Measurements from ENCODE around the gene CCDC194.

The CCDC194 gene

DNA sequence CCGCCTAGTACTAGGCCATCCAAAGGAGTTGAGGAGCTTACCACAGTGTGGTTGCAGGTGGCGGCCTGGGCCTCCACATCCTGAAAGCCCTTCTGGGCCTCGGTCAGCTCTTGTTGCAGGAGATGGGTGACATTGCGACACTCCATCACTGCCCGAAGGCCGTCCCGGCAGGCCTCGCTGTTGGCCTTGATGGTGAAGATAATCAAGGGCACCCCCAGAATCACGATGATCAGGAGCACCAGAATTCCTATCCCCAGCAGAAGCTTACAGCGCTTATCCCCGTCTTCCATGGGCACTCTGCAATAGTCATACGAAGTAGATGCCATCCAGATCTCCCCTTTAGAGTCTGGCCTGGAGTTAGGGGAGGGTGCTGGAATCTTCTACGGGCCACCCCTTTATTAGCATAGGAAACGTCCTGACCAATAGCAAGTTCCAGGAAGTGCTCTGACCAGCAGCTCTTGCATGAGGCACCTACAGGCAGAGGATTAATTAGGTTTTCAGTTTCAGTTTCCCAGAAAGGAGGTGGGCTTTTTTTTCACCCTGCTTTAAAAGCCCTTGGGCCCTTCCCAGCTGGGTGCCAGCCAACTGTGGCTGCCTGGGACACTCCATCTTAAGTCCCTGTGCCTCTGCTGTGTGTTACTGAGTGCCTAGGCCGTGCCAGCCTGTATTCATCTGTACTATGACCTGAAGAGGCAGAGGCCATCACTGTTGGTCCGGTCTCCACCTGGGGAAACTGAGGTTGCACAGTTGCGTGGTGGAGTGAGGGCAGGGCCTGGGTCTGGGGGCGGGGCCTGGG is 11.5 kb upstream of the CCDC194 start, which contains the start of gene BST2:
BST2 (minus strand) TSS at position 381 of the 796 bp plus-strand sequence; CDS start at position 326, 55 bp downstream.
- peak; percentile 13 to 52 (median 26) for DNase-seq

DNA sequence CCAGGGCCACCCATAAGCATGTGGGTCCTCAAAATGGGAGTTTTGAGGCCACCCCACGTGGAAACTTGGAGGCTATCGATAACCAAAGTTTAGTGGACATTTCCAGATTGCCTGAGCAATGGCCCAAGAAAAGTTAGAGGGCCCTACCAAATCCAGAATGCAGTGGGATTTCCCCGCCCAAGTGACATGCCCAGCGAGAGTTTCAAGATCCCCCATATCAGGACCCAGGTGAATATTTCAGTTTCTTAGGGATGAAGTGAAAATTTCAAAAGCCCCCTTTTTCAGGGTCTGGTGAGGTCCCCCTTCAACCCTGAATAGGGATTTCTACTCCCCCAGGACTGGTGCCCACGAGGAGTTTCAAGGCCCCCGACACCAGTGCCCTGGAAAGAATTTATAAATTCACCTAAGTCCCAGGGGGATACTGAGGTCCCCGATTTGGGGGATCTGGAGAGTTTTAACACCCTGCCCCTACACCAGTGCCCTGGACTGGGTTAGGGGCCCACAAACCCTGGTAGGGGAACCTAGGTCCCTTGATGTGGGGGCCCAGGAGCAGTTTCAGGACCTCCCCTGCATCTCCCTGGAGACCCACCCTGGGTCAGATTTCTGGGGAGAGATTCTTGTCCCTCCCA is 10.7 kb upstream of the CCDC194 start:
- DNase-seq, result peak in 1 of 6 experiments; percentile 13

- DNase-seq, result no peak
Observed at GRCh38 chr19:17404015-17404414, 10.0 kb upstream of the CCDC194 start.

GRCh38 chr19:17402982-17403855 is 9.2 kb upstream of the CCDC194 start:
- peak in 5 of 6 experiments; percentile 20 to 46 (median 41) for DNase-seq

- DNase-seq, result no peak
Observed at GRCh38 chr19:17401628-17402027, 7.6 kb upstream of the CCDC194 start.

DNA sequence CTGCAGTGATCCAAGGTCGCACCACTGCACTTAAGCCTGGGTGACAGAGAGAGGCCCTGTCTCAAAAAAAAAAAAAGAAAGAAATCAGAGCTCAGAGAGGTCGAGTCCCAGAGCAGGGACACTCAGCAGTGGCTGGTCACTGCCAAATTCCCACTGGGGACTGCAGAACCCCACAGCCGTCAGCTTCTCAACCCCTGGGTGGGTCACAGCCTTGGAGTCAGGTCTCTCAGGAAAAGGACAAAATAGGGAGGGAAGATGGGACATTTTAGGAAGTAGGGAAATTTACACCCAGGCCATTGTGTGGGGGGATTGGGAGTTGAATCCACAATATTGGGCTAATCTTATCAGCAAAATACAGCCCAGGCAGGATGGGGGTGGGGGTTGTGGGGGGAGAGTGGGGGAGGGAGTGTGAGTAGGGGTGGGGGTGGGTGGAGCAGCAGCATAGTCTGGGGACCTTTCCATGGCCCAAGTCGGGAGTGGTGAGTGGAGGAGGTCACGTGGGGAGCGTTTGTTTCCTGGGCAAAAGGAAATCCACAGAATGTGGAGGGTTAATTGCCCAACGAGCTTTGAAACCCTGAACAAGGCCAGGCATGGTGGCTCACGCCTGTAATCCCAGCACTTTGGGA is 5.0 kb upstream of the CCDC194 start:
- no peak for DNase-seq

- peak in 5 of 6 experiments; percentile 6 to 39 (median 22) for DNase-seq
Observed at GRCh38 chr19:17394891-17395415, 957 bp upstream of the CCDC194 start.

DNA sequence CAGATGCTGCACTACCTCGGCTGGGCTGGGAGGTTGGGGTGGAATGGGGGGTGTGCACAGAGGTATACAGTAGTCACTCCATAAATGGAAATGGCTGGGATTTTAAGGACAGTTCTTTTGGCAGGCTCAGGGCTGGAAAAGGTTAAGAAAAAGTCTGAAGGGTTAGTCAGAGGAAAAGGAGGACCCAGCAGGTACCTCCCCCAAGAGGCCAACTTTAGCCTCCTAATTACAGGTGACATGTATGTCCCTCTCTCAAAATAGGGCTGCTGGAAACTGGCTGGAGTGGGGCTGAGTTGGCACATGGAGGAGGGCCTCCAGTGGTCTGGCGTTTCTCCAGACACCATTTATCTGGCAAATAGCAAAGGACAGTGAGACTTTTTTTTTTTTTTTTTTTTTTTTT is 994 bp downstream of the CCDC194 start:
- DNase-seq, result no peak

DNA sequence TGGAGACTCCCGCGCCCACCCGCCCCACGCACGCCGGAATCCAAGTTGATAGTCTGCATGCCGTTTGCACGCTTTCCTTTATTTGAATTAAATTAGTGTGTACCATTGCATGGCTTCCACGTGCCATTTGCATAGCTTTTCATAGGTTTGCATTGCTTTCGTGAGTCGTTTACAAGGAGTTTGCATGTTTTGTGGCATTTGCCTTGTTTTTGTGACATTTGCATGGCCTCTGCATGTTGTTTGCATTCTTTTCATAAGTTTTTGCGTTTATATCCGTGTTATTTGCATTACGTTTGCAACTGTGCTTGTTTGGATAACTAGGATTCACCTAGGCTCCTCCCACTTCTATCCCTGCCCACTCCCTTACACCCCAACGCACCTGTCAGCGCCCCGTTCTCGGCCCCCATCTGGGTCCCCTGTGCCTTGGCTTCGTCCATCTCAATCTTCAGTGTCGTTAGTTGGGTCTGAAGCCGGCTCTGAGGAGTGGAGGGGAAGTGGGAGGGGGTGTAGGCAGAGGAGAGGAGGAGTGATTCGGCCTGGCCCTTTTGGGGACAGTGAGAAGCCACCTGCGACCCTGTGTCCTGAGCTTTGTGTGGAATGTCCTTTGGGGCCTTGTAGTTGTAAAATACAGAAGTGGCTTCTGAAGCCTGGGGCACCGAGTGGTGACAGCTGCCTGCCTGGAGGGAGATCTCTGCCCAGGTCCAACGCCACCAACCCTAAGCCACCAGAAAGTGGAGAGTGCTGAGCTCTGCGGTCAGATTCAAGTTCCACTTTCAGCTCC is 2.4 kb downstream of the CCDC194 start:
- DNase-seq, result peak in 1 of 6 experiments; percentile 85

DNA sequence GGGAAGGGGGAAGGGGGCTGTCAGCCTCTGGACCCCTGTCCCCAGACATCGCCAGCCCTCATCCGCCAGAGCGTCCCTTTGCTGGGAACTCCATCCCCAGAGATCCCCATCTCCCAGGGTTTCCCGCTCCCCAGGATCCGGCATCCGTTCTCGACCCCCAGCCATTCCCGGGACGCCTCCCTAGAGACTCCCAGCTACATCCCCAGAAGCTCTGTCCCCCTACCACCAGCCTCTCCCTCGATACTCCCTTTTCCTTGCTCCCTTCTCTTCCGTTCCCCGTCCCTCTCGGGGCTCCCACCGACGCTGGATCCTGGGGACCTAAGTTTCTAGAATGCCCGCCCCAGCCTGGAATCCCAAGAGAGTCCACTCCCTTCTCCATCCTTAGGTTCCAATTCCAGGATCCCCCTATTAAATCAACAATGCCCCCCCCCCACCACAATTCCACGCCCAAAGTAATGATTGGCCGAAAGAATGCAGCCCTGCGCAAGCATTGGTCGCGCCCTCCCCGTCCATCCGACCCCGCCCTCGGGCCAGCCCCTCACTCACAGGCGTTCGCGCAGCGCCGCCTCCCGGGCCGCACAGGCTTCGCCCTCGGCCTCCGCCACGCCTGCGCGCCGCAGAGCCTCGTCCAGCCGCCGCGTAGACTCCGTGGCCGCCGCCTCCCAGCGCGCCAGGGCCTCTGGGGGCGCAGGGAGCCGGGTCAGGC is 3.2 kb downstream of the CCDC194 start:
- peak; percentile 71 to 87 (median 84) for DNase-seq

- DNase-seq, result peak in 4 of 6 experiments; percentile 2 to 32 (median 26)
Observed at GRCh38 chr19:17389957-17390664, 3.9 kb downstream of the CCDC194 start.

GRCh38 chr19:17389288-17389687 is 4.7 kb downstream of the CCDC194 start:
- no peak for DNase-seq

DNA sequence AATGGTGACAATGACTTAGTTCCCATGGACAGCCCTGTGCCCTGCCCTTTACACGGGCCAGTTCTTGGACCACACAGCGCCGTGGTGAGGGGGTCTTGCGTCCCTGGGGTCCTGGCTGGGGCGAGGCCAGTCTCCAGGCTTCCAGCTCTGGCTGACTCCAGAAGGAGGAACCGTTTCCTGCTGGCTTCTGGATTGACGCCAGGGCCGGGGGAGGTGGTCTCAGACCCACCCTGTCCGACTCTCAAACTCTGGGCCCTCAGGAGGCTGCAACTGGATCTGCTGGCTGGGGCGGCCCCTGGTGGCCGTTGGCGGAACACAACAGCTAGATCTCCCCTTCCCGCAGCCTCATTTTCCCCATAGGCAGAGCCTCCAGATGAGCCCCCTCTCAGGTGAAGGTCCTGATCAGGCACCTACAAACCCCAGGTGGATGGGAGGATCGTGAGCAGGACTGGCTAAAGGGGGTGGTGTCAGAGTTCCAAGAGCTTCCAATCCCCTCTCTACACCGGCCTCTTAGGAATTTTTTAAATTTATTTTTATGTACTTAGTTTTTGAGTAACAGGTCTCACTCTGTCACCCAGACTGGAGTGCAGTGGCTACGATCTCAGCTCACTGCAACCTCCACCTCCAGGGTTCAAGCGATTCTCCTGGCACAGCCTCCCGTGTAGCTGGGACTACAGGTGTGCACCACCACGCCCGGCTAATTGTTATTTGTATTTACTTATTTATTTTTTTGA is 8.0 kb downstream of the CCDC194 start:
- peak in 5 of 6 experiments; percentile 35 to 59 (median 41) for DNase-seq

GRCh38 chr19:17380426-17381138 is 13.4 kb downstream of the CCDC194 start:
- no peak for DNase-seq

DNA sequence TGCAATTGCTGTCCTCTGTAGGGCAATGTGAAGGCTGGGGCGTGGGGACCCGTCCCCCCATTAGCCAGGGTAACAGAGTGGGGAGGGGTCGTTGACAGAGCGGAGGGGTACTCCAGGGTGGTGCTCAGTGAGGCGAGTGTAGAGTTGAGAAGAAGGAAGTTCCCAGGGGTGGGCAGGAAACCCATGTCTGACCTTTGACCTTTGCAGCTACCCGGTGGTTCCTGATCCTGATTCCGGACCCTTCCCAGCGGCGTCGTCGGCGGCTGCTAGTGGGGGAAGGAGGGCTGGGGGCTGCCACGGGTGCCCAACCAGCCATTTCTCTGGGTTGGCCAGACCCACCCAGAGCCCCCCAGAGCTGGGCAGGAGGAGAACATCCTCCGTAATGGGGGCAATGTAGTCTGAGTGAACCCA is 14.8 kb downstream of the CCDC194 start:
- DNase-seq, result no peak

- no peak for DNase-seq
Observed at GRCh38 chr19:17378271-17378670, 15.7 kb downstream of the CCDC194 start.

- peak in 1 of 6 experiments; percentile 5 for DNase-seq
Observed at GRCh38 chr19:17376935-17377600, 16.9 kb downstream of the CCDC194 start, which contains the start of gene PLVAP. Gene PLVAP, minus strand, starts transcription at chr19:17377342. Its CDS starts 54 bp downstream, at chr19:17377288.

DNA sequence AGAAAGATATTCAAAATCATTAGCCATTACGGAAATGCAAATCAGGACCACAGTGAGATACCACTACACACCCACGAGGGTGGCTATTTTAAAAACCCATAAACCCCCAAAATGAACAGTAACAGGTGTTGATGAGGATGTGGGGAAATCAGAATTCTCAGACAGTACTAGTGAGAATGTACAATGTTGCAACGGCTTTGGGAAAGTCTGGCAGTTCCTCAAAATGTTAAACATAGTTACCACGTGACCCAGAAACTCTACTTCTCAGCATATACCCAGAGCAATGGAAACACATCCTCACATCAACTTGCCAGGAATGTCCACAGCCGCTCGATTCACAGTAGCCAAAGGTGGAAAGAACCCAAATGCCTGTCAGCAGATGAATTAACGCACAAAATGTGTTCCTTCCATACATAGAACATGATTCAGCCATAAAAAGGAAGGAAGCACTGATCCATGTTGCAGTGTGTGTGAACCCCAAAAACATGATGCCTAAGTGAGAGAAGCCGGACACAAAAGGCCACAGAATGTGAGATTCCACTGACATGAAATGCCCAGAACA is 23.9 kb downstream of the CCDC194 start:
- DNase-seq, result no peak
